K562 (cell line): ENCODE measurements around the gene TRAPPC2L.
A peak's percentile ranks its signal among the peaks of the same experiment; 100 is the strongest.

Experiments used
- ELF2 ChIP-seq: fragments of 250-450 bp; sonication (Bioruptor Pico); IDR thresholded peaks from 2 replicates; pipeline ENCODE4 v1.5.0; 2021; ENCODE audit warnings: mild to moderate bottlenecking
- EZH2 ChIP-seq: IDR thresholded peaks from 2 replicates; pipeline ENCODE4 v1.6.1; 2012; ENCODE audit warnings: low read depth, mild to moderate bottlenecking, inconsistent platforms, low read length, borderline replicate concordance
- KDM4B ChIP-seq, 2 experiments: fragments of 450-650 bp in 1 of 2; sonication (generic) in 1 of 2; IDR thresholded peaks; 2 replicates each; pipeline ENCODE4 v1.6.1; 2016 to 2017; ENCODE audit warnings: borderline replicate concordance in 2 of 2, antibody characterized with exemption in 1 of 2, low read depth in 1 of 2, mild to moderate bottlenecking in 1 of 2
- KLF6 ChIP-seq: fragments of 250-450 bp; sonication (Bioruptor Pico); IDR thresholded peaks from 2 replicates; pipeline ENCODE4 v1.4.0; 2020; ENCODE audit warnings: mild to moderate bottlenecking, moderate library complexity, borderline replicate concordance
- RHOXF2B ChIP-seq: fragments of 250-450 bp; sonication (Bioruptor Pico); conservative IDR thresholded peaks from 2 replicates; pipeline ENCODE4 v1.5.1; 2021
- SMARCA5 ChIP-seq: fragments of 450-650 bp; IDR thresholded peaks from 2 replicates; pipeline ENCODE4 v1.6.1; 2016
- SMC3 ChIP-seq: conservative IDR thresholded peaks from 2 replicates; pipeline ENCODE4 v1.6.1; 2011; ENCODE audit warnings: low read depth, low read length, improper control_type of control experiment; ENCODE audit not compliant: insufficient read depth
- TRIM24 ChIP-seq, 2 experiments: fragments of 450-650 bp; IDR thresholded peaks; 2 replicates each; pipeline ENCODE4 v1.6.1; 2016
- U2AF1 ChIP-seq: fragments of 200-400 bp; formaldehyde crosslinking; optimal IDR thresholded peaks from 2 replicates; pipeline ENCODE3; 2017; ENCODE audit warnings: mild to moderate bottlenecking, low read depth, low read length, moderate library complexity
- U2AF2 ChIP-seq: fragments of 200-400 bp; formaldehyde crosslinking; optimal IDR thresholded peaks from 2 replicates; pipeline ENCODE3; 2017; ENCODE audit warnings: low read depth, mild to moderate bottlenecking, low read length
- ZFP36 ChIP-seq: fragments of 150-350 bp; IDR thresholded peaks from 2 replicates; pipeline ENCODE4 v1.6.1; 2018; ENCODE audit warnings: low read length, low read depth; ENCODE audit not compliant: partially characterized antibody
- TF ChIP-seq, protein P1 (sequence below), 3 experiments: IDR thresholded peaks in 2 of 3; conservative IDR thresholded peaks in 1 of 3; 2 replicates each; pipeline ENCODE4 v1.5.1; 2011 to 2012; ENCODE audit warnings: low read length in 3 of 3, mild to moderate bottlenecking in 3 of 3, control low read depth in 2 of 3, improper control_type of control experiment in 1 of 3, inconsistent platforms in 1 of 3, low read depth in 1 of 3, mixed read lengths in 1 of 3, moderate library complexity in 1 of 3; ENCODE audit not compliant: insufficient read depth in 2 of 3
- TF ChIP-seq, protein P2 (sequence below): fragments of 250-450 bp; sonication (Bioruptor Pico); IDR thresholded peaks from 2 replicates; pipeline ENCODE4 v1.5.0; 2020; ENCODE audit warnings: mild to moderate bottlenecking

DNA sequence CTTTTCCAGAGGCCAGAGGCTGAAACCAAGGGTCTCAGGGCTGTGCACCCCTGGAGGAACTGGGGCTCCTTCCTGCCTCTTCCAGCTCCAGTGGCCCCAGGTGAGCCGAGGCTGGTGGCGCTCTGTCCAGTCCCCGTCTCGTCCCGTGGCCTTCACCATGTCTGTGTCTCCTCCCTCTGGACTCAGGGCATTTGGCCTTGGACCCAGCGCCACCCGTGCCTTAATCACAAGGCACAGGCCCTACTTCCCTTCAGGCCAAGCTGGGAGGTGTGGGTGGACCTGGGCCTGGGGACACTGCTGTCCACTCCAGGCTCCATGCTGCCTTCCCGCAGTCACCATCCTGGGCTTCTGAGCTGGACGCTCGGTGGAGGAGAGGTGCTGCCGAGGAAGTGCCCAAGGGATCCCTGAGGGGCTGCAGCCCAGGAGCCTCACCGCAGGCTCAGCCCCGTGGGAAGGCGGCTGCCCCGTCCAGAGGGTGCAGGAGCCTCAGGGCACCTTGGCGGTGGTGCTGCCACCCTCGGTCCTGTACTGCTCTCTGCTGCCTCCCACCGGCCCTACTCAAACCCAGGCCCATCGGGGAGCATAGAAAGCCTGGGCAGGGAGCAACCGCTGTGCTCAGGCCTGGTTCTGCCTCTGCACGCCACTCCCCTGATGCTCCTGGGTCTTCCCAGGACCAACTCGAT, 35.6 kb upstream of the TRAPPC2L start:
- TF ChIP-seq, protein P1, sequence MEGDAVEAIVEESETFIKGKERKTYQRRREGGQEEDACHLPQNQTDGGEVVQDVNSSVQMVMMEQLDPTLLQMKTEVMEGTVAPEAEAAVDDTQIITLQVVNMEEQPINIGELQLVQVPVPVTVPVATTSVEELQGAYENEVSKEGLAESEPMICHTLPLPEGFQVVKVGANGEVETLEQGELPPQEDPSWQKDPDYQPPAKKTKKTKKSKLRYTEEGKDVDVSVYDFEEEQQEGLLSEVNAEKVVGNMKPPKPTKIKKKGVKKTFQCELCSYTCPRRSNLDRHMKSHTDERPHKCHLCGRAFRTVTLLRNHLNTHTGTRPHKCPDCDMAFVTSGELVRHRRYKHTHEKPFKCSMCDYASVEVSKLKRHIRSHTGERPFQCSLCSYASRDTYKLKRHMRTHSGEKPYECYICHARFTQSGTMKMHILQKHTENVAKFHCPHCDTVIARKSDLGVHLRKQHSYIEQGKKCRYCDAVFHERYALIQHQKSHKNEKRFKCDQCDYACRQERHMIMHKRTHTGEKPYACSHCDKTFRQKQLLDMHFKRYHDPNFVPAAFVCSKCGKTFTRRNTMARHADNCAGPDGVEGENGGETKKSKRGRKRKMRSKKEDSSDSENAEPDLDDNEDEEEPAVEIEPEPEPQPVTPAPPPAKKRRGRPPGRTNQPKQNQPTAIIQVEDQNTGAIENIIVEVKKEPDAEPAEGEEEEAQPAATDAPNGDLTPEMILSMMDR (IDR thresholded peaks at IDR 0.05 in 2 of 3, conservative IDR thresholded peaks at IDR 0.05 in 1 of 3; ENCODE audit: insufficient read depth in 2 of 3, low read depth in 1 of 3, low read length in 3 of 3): peak; percentile 16 to 27 (median 18); a peak in 3 of 6 replicates
- no peak for TF ChIP-seq SMC3
- no peak for TF ChIP-seq SMARCA5
- TF ChIP-seq EZH2: no peak
- TF ChIP-seq TRIM24 (IDR thresholded peaks at IDR 0.05): no peak
- TF ChIP-seq, protein P2, sequence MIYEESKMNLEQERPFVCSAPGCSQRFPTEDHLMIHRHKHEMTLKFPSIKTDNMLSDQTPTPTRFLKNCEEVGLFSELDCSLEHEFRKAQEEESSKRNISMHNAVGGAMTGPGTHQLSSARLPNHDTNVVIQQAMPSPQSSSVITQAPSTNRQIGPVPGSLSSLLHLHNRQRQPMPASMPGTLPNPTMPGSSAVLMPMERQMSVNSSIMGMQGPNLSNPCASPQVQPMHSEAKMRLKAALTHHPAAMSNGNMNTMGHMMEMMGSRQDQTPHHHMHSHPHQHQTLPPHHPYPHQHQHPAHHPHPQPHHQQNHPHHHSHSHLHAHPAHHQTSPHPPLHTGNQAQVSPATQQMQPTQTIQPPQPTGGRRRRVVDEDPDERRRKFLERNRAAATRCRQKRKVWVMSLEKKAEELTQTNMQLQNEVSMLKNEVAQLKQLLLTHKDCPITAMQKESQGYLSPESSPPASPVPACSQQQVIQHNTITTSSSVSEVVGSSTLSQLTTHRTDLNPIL (CRISPR knock-in tag): no peak
- no peak for TF ChIP-seq ZFP36
- TF ChIP-seq KLF6 (CRISPR knock-in tag): no peak
- no peak for TF ChIP-seq RHOXF2B (CRISPR knock-in tag)
- TF ChIP-seq KDM4B (IDR thresholded peaks at IDR 0.05; ENCODE audit: borderline replicate concordance in 2 of 2, low read depth in 1 of 2): no peak
- TF ChIP-seq ELF2: no peak
- no peak for TF ChIP-seq U2AF2
- no peak for TF ChIP-seq U2AF1
